K562 (cell line): ENCODE measurements around the gene F12. TPM values are rescaled to one million over a fixed set of nuclear protein-coding genes. Genes with fewer than 3 reads are reported as not detected.

Experiments
- C11orf30 ChIP-seq: fragments of 450-650 bp; IDR thresholded peaks from 2 replicates; pipeline ENCODE4 v1.6.1; 2016; ENCODE audit warnings: low read depth, mild to moderate bottlenecking
- DACH1 ChIP-seq: fragments of 450-650 bp; IDR thresholded peaks from 2 replicates; pipeline ENCODE4 v1.6.1; 2018; ENCODE audit not compliant: partially characterized antibody
- HMGN3 ChIP-seq: IDR thresholded peaks from 2 replicates; pipeline ENCODE4 v1.6.1; 2011; ENCODE audit warnings: borderline replicate concordance, low read depth, mild to moderate bottlenecking, mixed read lengths, low read length; ENCODE audit not compliant: insufficient read length; ENCODE audit errors: extremely low read depth
- JUNB ChIP-seq: fragments of 450-650 bp; formaldehyde crosslinking; conservative IDR thresholded peaks from 2 replicates; pipeline ENCODE4 v1.4.0; 2020; ENCODE audit warnings: mild to moderate bottlenecking
- LARP7 ChIP-seq: fragments of 450-650 bp; IDR thresholded peaks from 2 replicates; pipeline ENCODE4 v1.6.1; 2016
- PHB ChIP-seq: fragments of 250-450 bp; sonication (Bioruptor Pico); IDR thresholded peaks from 2 replicates; pipeline ENCODE4 v1.5.0; 2021
- POLR2AphosphoS2 ChIP-seq: IDR thresholded peaks from 2 replicates; pipeline ENCODE4 v1.6.1; 2012; ENCODE audit warnings: low read length, improper control_type of control experiment
- RBM17 ChIP-seq: fragments of 200-400 bp; formaldehyde crosslinking; IDR thresholded peaks from 2 replicates; pipeline ENCODE4 v1.6.1; 2017; ENCODE audit warnings: low read depth, mild to moderate bottlenecking, low read length, borderline replicate concordance
- SETDB1 ChIP-seq: IDR thresholded peaks from one replicate; pipeline ENCODE4 v1.6.1; 2012; ENCODE audit warnings: low read length, control low read depth, inconsistent platforms
- SP1 ChIP-seq: sonication (generic); formaldehyde crosslinking; IDR thresholded peaks from 2 replicates; pipeline ENCODE4 v1.8.1; 2022; ENCODE audit warnings: mild to moderate bottlenecking, missing genetic modification reagents
- WHSC1 ChIP-seq: IDR thresholded peaks from one replicate; pipeline ENCODE4 v1.6.1; 2012; ENCODE audit warnings: low read length, control low read depth, inconsistent platforms
- YBX1 ChIP-seq: fragments of 450-650 bp; IDR thresholded peaks from 2 replicates; pipeline ENCODE4 v1.7.1; 2016; ENCODE audit warnings: mild to moderate bottlenecking
- ZNF184 ChIP-seq: sonication (generic); formaldehyde crosslinking; IDR thresholded peaks from 2 replicates; pipeline ENCODE4 v1.5.0; 2020; ENCODE audit warnings: missing genetic modification reagents
- ZNF197 ChIP-seq: fragments of 200-800 bp; sonication (Bioruptor generic); IDR thresholded peaks from 2 replicates; pipeline ENCODE4 v1.6.1; 2016; ENCODE audit warnings: low read depth, missing genetic modification characterization, missing compliant biosample characterization
- ZNF224 ChIP-seq: sonication (generic); formaldehyde crosslinking; IDR thresholded peaks from 2 replicates; pipeline ENCODE4 v1.8.0; 2022; ENCODE audit warnings: mild to moderate bottlenecking, missing genetic modification reagents
- ZNF253 ChIP-seq: fragments of 250-450 bp; sonication (Bioruptor Pico); conservative IDR thresholded peaks from 2 replicates; pipeline ENCODE4 v1.6.1; 2021; ENCODE audit warnings: mild to moderate bottlenecking
- ZNF282 ChIP-seq: sonication (generic); formaldehyde crosslinking; IDR thresholded peaks from 2 replicates; pipeline ENCODE4 v1.8.1; 2023; ENCODE audit warnings: missing genetic modification reagents
- ZNF589 ChIP-seq: fragments of 200-800 bp; sonication (Bioruptor generic); IDR thresholded peaks from 2 replicates; pipeline ENCODE4 v1.6.1; 2016; ENCODE audit warnings: low read depth, missing genetic modification characterization, missing compliant biosample characterization
- ZNF644 ChIP-seq: fragments of 200-800 bp; sonication (Bioruptor generic); IDR thresholded peaks from 2 replicates; pipeline ENCODE4 v1.6.1; 2016; ENCODE audit warnings: low read depth, missing genetic modification characterization, missing compliant biosample characterization
- polyA plus RNA-seq, 8 experiments: library from polyadenylated mRNA; depleted of rRNA in 4 of 8; stranded (reverse) in 5 of 8; unstranded in 3 of 8; fragments of >200 nt; fragmentation: Nextera tagmentation in 2 of 8; fragmentation: Illumina TruSeq in 1 of 8; extraction: Ambion mirVana in 2 of 8; extraction: Trizol in 1 of 8; gene quantifications; 2 replicates each; pipeline versions ENCODE4 v1.2.1 to v1.2.3, GENCODE V29; 2011 to 2014; ENCODE audit warnings: inconsistent platforms in 1 of 8, missing spikeins in 1 of 8
- total RNA-seq, 7 experiments: library from RNA; depleted of rRNA in 6 of 7; stranded (reverse); fragments of >200 nt in 6 of 7; fragmentation: Illumina TruSeq in 2 of 7; extraction: Trizol in 2 of 7; gene quantifications; 2 replicates each; pipeline versions ENCODE4 v1.2.1 to v1.2.3, GENCODE V29; 2011 to 2021; ENCODE audit warnings: low replicate concordance in 1 of 7
- TF ChIP-seq, protein P1 (sequence below): sonication (generic); formaldehyde crosslinking; IDR thresholded peaks from 2 replicates; pipeline ENCODE4 v1.9.0; 2022; ENCODE audit warnings: mild to moderate bottlenecking, missing genetic modification reagents
- TF ChIP-seq, protein P2 (sequence below), 2 experiments: fragments of 450-650 bp in 1 of 2; sonication (generic) in 1 of 2; formaldehyde crosslinking; conservative IDR thresholded peaks; 2 replicates each; pipeline versions ENCODE4 v1.4.0 to v1.8.1; 2020 to 2022; ENCODE audit warnings: mild to moderate bottlenecking in 1 of 2, missing genetic modification reagents in 1 of 2
- TF ChIP-seq, protein P3 (sequence below), 2 experiments: fragments of 200-800 bp in 1 of 2; sonication (Bioruptor generic) in 1 of 2; sonication (generic) in 1 of 2; formaldehyde crosslinking in 1 of 2; IDR thresholded peaks in 1 of 2; conservative IDR thresholded peaks in 1 of 2; 2 replicates each; pipeline versions ENCODE4 v1.5.0 to v1.6.1; 2016 to 2020; ENCODE audit warnings: missing compliant biosample characterization in 1 of 2, missing genetic modification characterization in 1 of 2, missing genetic modification reagents in 1 of 2
- TF ChIP-seq, protein P4 (sequence below): fragments of 250-450 bp; sonication (Bioruptor Pico); IDR thresholded peaks from 2 replicates; pipeline ENCODE4 v1.5.0; 2021; ENCODE audit warnings: mild to moderate bottlenecking, moderate library complexity

Gene F12
- total and polyA plus RNA-seq, 9 of the 15 experiments (the other 6 are each of a cell fraction or from before 2014, with no cell fraction given): 0.59 to 18.3 (median 3.6) TPM

DNA sequence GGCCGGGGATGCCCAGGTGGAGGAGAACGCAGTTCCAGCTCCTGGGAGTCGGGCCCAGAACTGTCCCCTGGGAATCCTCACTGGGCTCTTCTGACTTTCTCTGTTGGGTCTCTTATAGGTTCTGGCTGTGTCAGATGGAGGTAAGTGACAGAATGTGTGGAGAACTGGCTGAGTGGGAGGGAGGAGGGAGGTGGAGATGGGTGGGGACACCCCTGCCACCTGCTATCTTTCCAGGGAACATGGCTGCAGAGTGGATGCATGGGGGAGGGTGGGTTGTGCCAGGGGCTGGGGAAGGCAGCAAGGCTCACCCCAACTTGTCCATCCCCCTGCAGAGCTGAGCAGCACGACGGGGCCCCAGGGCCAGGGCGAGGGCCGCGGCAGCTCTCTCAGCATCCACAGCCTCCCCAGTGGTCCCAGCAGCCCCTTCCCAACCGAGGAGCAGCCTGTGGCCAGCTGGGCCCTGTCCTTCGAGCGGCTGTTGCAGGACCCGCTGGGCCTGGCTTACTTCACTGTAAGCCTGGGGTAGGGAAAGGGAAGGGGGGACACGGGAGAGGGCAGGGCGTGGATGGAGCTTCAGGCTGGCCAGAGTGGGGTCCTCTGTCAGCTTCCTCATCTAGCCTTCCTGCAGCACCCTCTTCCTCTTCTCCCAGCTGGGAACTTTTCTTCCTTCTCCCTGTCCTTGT, 43.4 kb downstream of the F12 start (continued):
- TF ChIP-seq, protein P1, sequence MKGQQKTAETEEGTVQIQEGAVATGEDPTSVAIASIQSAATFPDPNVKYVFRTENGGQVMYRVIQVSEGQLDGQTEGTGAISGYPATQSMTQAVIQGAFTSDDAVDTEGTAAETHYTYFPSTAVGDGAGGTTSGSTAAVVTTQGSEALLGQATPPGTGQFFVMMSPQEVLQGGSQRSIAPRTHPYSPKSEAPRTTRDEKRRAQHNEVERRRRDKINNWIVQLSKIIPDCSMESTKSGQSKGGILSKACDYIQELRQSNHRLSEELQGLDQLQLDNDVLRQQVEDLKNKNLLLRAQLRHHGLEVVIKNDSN (CRISPR knock-in tag): no peak
- no peak for TF ChIP-seq SETDB1
- no peak for TF ChIP-seq LARP7
- no peak for TF ChIP-seq ZNF644
- TF ChIP-seq, protein P2, sequence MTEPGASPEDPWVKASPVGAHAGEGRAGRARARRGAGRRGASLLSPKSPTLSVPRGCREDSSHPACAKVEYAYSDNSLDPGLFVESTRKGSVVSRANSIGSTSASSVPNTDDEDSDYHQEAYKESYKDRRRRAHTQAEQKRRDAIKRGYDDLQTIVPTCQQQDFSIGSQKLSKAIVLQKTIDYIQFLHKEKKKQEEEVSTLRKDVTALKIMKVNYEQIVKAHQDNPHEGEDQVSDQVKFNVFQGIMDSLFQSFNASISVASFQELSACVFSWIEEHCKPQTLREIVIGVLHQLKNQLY (CRISPR knock-in tag; conservative IDR thresholded peaks at IDR 0.05): 0 out of 4 replicates have a peak, but pooled peaks of 1 of the 2 experiments have one; percentile 13
- TF ChIP-seq ZNF224 (CRISPR knock-in tag): no peak
- no peak for TF ChIP-seq DACH1
- TF ChIP-seq POLR2AphosphoS2: no peak
- TF ChIP-seq PHB: no peak
- TF ChIP-seq, protein P3, sequence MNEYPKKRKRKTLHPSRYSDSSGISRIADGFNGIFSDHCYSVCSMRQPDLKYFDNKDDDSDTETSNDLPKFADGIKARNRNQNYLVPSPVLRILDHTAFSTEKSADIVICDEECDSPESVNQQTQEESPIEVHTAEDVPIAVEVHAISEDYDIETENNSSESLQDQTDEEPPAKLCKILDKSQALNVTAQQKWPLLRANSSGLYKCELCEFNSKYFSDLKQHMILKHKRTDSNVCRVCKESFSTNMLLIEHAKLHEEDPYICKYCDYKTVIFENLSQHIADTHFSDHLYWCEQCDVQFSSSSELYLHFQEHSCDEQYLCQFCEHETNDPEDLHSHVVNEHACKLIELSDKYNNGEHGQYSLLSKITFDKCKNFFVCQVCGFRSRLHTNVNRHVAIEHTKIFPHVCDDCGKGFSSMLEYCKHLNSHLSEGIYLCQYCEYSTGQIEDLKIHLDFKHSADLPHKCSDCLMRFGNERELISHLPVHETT (CRISPR knock-in tag; conservative IDR thresholded peaks at IDR 0.05 in 1 of 2, IDR thresholded peaks at IDR 0.05 in 1 of 2): 0 out of 4 replicates have a peak, but pooled peaks of 1 of the 2 experiments have one; percentile 0
- 0 out of 2 replicates have a peak, but pooled peaks have one; percentile 24 for TF ChIP-seq ZNF282
- peak; percentile 19 for TF ChIP-seq HMGN3
- 0 out of 2 replicates have a peak, but pooled peaks have one; percentile 6 for TF ChIP-seq SP1 (CRISPR knock-in tag)
- no peak for TF ChIP-seq RBM17
- no peak for TF ChIP-seq YBX1
- TF ChIP-seq ZNF589: 0 out of 2 replicates have a peak, but pooled peaks have one; percentile 5
- TF ChIP-seq ZNF184 (CRISPR knock-in tag): no peak
- TF ChIP-seq, protein P4, sequence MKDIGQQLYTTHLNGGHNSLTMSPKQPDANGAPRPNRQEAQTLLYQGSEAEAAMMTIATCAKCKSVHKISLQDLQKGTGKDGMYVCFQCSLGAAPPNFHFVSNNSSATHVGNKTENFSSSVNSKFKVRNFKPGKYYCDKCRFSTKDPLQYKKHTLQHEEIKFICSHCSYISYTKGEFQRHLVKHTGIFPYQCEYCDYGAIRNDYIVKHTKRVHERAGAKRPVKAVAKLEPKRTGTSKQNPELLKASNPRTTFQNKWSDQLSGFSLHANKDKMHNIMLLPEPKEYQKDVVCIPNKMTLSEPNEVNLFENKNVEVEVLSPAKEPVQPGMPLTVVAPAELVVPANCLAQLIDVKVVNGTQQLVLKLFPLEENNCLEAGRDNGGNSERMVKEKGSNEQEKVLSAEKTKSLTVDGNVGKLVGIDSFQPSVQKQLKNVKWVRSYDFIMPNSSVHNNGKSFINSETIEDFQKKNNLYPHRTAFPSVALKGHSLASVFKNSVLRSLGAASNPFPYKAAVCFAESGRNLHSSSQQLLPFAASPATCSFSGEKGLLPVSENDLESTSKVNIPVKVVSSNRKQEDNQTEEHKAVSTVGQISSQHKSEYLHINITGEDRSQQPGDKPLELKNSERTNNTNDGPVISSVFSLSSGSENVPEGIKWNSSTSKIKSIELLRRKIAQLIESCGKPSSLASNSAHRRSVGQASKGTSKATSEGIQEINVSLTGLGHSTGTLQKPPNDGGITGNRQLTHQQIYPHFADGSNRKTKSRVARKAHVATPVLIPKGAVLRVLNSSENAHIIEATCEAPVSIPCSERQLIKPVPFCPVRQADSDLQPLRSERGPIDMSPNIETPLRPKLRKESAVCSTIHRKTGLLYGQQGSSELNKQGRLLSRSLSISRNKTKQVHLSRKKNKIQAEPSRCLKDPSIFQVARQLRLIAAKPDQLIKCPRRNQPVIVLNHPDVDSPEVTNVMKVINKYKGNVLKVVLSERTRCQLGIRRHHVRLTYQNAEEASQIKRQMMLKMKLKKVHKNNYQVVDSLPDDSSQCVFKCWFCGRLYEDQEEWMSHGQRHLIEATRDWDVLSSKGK (CRISPR knock-in tag): no peak
- TF ChIP-seq ZNF253 (CRISPR knock-in tag): no peak
- no peak for TF ChIP-seq ZNF197 (CRISPR knock-in tag)
- TF ChIP-seq JUNB: no peak
- no peak for TF ChIP-seq C11orf30
- TF ChIP-seq WHSC1: no peak
